B cell (primary cell): ENCODE results near the gene ID3. TPM values are rescaled to one million over a fixed set of nuclear protein-coding genes. Genes with fewer than 3 reads are reported as not detected.

Experiments
- ATAC-seq: fragments of 200-7000 bp; cut with Tn5 transposase; one replicate; pipeline ENCODE4 v1.10.0; 2021; ENCODE audit warnings: low read depth, mild to moderate bottlenecking, moderate number of reproducible peaks, moderate library complexity
- CTCF ChIA-PET: fragments of 350-600 bp; sonication (Branson Sonifier 250); formaldehyde crosslinking; loops from one replicate; lab custom pipeline; 2021; ENCODE audit warnings: antibody characterized with exemption, inconsistent platforms; lab: Charles Lee
- POLR2A ChIA-PET: fragments of 350-600 bp; sonication (Branson Sonifier 250); formaldehyde crosslinking; loops from one replicate; lab custom pipeline; 2021; ENCODE audit warnings: antibody characterized with exemption; lab: Charles Lee
- DNase-seq: peaks from one replicate; pipeline ENCODE4 v3.0.0; 2013
- H2AFZ ChIP-seq: 2 replicates; pipeline ENCODE4 v1.6.1; 2012; ENCODE audit warnings: mild to moderate bottlenecking, low read depth, low read length; ENCODE audit not compliant: insufficient read depth, poor library complexity, severe bottlenecking
- H3K27ac ChIP-seq, 2 donors: 1 replicate in 1 of 2; 2 replicates in 1 of 2; pipeline ENCODE4 v1.5.1; 2012 to 2013; ENCODE audit warnings: low read length in 2 of 2, mild to moderate bottlenecking in 2 of 2, moderate library complexity in 1 of 2
- H3K27me3 ChIP-seq, 4 experiments: fragments of 200-600 bp in 1 of 4; sonication (generic) in 1 of 4; replicated peaks in 1 of 4; 1 replicate in 2 of 4; 2 replicates in 2 of 4; pipeline versions ENCODE4 v1.6.1 to v1.7.0; 2013 to 2016; ENCODE audit warnings: low read length in 3 of 4, mild to moderate bottlenecking in 2 of 4, mixed read lengths in 1 of 4, moderate library complexity in 1 of 4; ENCODE audit not compliant: insufficient read depth in 4 of 4, control insufficient read depth in 3 of 4; ENCODE audit errors: control extremely low read depth in 1 of 4
- H3K36me3 ChIP-seq, 2 experiments: replicated peaks in 1 of 2; 1 replicate in 1 of 2; 2 replicates in 1 of 2; pipeline versions ENCODE4 v1.6.1 to v1.7.1; 2013; ENCODE audit warnings: low read length in 1 of 2; ENCODE audit not compliant: insufficient read depth in 2 of 2, control insufficient read depth in 1 of 2; ENCODE audit errors: control extremely low read depth in 1 of 2, extremely low read depth in 1 of 2
- H3K4me1 ChIP-seq, 2 donors: fragments of 200-600 bp in 1 of 2; sonication (generic) in 1 of 2; 1 replicate in 1 of 2; 2 replicates in 1 of 2; pipeline versions ENCODE4 v1.5.1 to v1.6.1; 2013 to 2017; ENCODE audit warnings: low read length in 2 of 2; ENCODE audit not compliant: control insufficient read depth in 2 of 2, insufficient read depth in 2 of 2
- H3K4me2 ChIP-seq: replicated peaks from 2 replicates; pipeline ENCODE3; 2012; ENCODE audit warnings: mild to moderate bottlenecking, low read depth, low read length; ENCODE audit not compliant: poor library complexity, severe bottlenecking
- H3K4me3 ChIP-seq, 5 experiments: fragments of 200-600 bp in 1 of 5; sonication (generic) in 1 of 5; 1 replicate in 3 of 5; 2 replicates in 2 of 5; pipeline versions ENCODE4 v1.5.1 to v1.7.0; 2011 to 2016; ENCODE audit warnings: low read length in 4 of 5, mild to moderate bottlenecking in 4 of 5, low read depth in 2 of 5, control low read depth in 1 of 5, moderate library complexity in 1 of 5; ENCODE audit not compliant: insufficient read depth in 1 of 5; ENCODE audit errors: control extremely low read depth in 1 of 5, extremely low read depth in 1 of 5
- H3K79me2 ChIP-seq: fragments of 200-600 bp; sonication (generic); one replicate; pipeline ENCODE4 v1.6.0; 2016; ENCODE audit warnings: low read length; ENCODE audit not compliant: control insufficient read depth, insufficient read depth
- H3K9ac ChIP-seq: fragments of 200-600 bp; sonication (generic); 2 replicates; pipeline ENCODE4 v1.6.1; 2017; ENCODE audit warnings: mild to moderate bottlenecking, low read length, moderate library complexity
- H3K9me3 ChIP-seq, 3 donors: one replicate each; pipeline versions ENCODE4 v1.6.1 to v1.7.1; 2013; ENCODE audit warnings: low read length in 2 of 3; ENCODE audit not compliant: control insufficient read depth in 2 of 3, insufficient read depth in 1 of 3; ENCODE audit errors: control extremely low read depth in 1 of 3
- H4K20me1 ChIP-seq: 2 replicates; pipeline ENCODE4 v1.6.0; 2012; ENCODE audit warnings: mild to moderate bottlenecking, low read length; ENCODE audit not compliant: insufficient read depth, control insufficient read depth, poor library complexity, severe bottlenecking
- H3K27ac Mint-ChIP-seq: one replicate; pipeline ENCODE4 v1.8.0; 2021; ENCODE audit warnings: mixed read lengths
- H3K27me3 Mint-ChIP-seq: one replicate; pipeline ENCODE4 v1.8.0; 2021; ENCODE audit warnings: mixed read lengths
- H3K4me1 Mint-ChIP-seq: one replicate; pipeline ENCODE4 v1.8.0; 2021; ENCODE audit warnings: mixed read lengths
- H3K4me3 Mint-ChIP-seq: one replicate; pipeline ENCODE4 v1.8.0; 2021; ENCODE audit warnings: mixed read lengths
- H3K9me3 Mint-ChIP-seq: one replicate; pipeline ENCODE4 v1.8.0; 2022; ENCODE audit warnings: mixed read lengths; ENCODE audit not compliant: insufficient read depth
- CTCF ChIP-seq: fragments of 200-600 bp; IDR thresholded peaks from one replicate; pipeline ENCODE4 v1.8.0; 2022; ENCODE audit warnings: antibody characterized with exemption, mild to moderate bottlenecking
- EZH2 ChIP-seq: IDR thresholded peaks from 2 replicates; pipeline ENCODE4 v1.6.1; 2012; ENCODE audit warnings: borderline replicate concordance, low read depth, mild to moderate bottlenecking, moderate library complexity, low read length; ENCODE audit not compliant: insufficient read depth, poor library complexity, severe bottlenecking
- WGBS: methylation state at CpG from one replicate; pipeline ENCODE4 v1.1.5; 2013; ENCODE audit warnings: missing lambda C conversion rate; ENCODE audit not compliant: insufficient coverage; 5-methylcytosine and 5-hydroxymethylcytosine counted together
- intact Hi-C: fragments of 100-400 bp; cut with micrococcal nuclease; formaldehyde crosslinking; loops from one replicate; pipeline ENCODE4 v1.10.0; 2022
- polyA plus RNA-seq: library from polyadenylated mRNA; depleted of rRNA; stranded (reverse); fragments of >200 nt; gene quantifications from 2 replicates; pipeline ENCODE4 v1.2.3, GENCODE V29; 2012
- total RNA-seq, 2 donors: library from RNA; stranded (reverse); fragments of 120-200 nt in 1 of 2; gene quantifications; 1 replicate in 1 of 2; 2 replicates in 1 of 2; pipeline versions ENCODE4 v1.2.3 to v1.2.4, GENCODE V29; 2013 to 2022

ID3 gene
- total and polyA plus RNA-seq, 2 donors (not counting 1 experiment from before 2014, with no cell fraction given), result 212 to 367 TPM

GRCh38 chr1:23576338-23577055 is 17.2 kb upstream of the ID3 start:
- peak overlapping the region; percentile 83 for H3K4me3 Mint-ChIP-seq
- Histone ChIP-seq H3K79me2 (peaks cover 17% of the 10 kb centered on the region), H3K4me3 (peak overlapping the region in 4 of 5 experiments; percentile 13 to 53 (median 20)), H3K27me3 (no peaks in the 10 kb centered on the region), H3K9me3 (no peaks in the 10 kb centered on the region), H3K4me1 (peaks cover 78 to 85% of the 10 kb centered on the region in 2 donors), H3K36me3 (no peaks in the 10 kb centered on the region), H3K9ac (peak overlapping the region; percentile 44), H3K4me2 (peak overlapping the region; percentile 69), H2AFZ (peak overlapping the region; percentile 56), H4K20me1 (no peaks in the 10 kb centered on the region), H3K27ac (peak overlapping the region; percentile 75 to 83)
- TF ChIP-seq EZH2 (no peak), CTCF (no peak)
- 90% methylated on average over 2 of the region's 7 CpGs for WGBS
- POLR2A ChIA-PET, result interaction anchor here (0.5 to 8.6 kb wide), 17 partner anchors 8 to 1168 kb away, joined by 3 to 165 read pairs (median 7); partner anchors contain the start of genes CLIC4 and ID3
- H3K27me3 Mint-ChIP-seq, result no peaks in the 10 kb centered on the region
- H3K4me1 Mint-ChIP-seq, result peaks cover 87% of the 10 kb centered on the region
- peak overlapping the region; percentile 98 for H3K27ac Mint-ChIP-seq
- no peak for DNase-seq
- no peak for ATAC-seq
- H3K9me3 Mint-ChIP-seq, result peaks cover 3% of the 10 kb centered on the region
- CTCF ChIA-PET, result interaction anchor here (0.7 to 41.7 kb wide), 17 partner anchors 14 to 340 kb away, joined by 4 to 1420 read pairs (median 6); partner anchors contain the start of gene ID3
- intact Hi-C loops, result loop anchor here (1.0 kb wide), 3 partner anchors 9 to 37 kb away; no protein-coding TSS in a partner anchor
